Measurements from ENCODE around the gene BNIP5. TPM values are rescaled to one million over a fixed set of nuclear protein-coding genes. Genes with fewer than 3 reads are reported as not detected.

Gene BNIP5
- total and polyA plus RNA-seq, 2 donors from 2014 or later = 0.44 TPM; not detected in 1

- Histone ChIP-seq H3K36me3 (ENCODE audit: control insufficient read depth in 2 of 3, insufficient read depth in 3 of 3, low read length in 3 of 3) (no peaks in the 10 kb centered on the region), H3K4me1 (ENCODE audit: control insufficient read depth in 2 of 3, insufficient read depth in 2 of 3, low read depth in 1 of 3, low read length in 3 of 3) (peaks cover 0 to 7% (median 0%) of the 10 kb centered on the region in 3 donors), H3K4me3 (ENCODE audit: low read length in 3 of 3) (no peak overlapping the region), H3K9ac (ENCODE audit: low read length in 3 of 3) (no peak overlapping the region), H3K9me3 (ENCODE audit: control insufficient read depth in 2 of 3, insufficient read depth in 1 of 3, low read length in 3 of 3) (no peaks in the 10 kb centered on the region), H3K27me3 (ENCODE audit: control insufficient read depth, insufficient read depth, low read length) (no peaks in the 10 kb centered on the region), H3K27ac (ENCODE audit: low read depth in 2 of 2, low read length in 2 of 2) (no peak overlapping the region)
- FAIRE-seq = no peak
- intact Hi-C loops (cut with DNase I) = no loop called here
- no peak for DNase-seq
- no peak for TF ChIP-seq CTCF (IDR thresholded peaks at IDR 0.05; ENCODE audit: borderline replicate concordance, extremely low read depth, insufficient read depth)
Observed at GRCh38 chr6:36336208-36336710, 429 bp downstream of the BNIP5 start.

DNA sequence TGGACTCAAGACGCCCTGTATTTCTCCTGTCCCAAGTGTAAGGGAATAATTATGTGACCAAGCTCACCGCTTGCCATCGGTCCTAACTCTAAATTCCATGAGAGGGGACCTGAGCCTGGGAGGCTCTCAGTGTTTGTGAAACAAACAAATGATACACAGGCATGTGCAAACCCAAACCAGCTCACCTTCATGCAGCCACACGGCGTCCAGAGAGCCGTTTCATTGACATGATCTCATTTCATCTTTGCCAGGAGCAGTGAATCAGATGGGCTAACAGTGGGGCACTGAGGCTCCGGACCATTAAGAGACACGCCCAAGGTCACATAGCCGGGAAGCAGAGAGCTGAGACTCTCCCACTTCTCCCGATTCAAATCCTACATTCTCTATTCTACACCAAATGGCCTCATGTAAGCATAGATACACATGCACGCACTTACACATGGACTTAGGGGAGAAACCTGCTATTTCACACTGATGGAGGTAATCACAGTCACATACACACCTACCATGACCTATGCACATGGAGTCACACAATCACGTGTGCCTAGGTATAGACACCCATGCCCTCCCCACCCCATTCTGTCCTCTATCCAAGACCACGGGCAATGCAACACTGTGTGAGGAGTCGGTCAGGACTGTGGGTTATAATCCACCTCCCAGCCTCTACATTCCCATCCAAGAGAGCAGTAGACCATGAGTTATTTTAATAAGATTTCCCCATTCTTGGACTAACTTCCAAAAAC, 1.1 kb downstream of the BNIP5 start:
- no peak overlapping the region for H3K27ac ChIP-seq (ENCODE audit: low read depth in 2 of 2, low read length in 2 of 2)
- no peaks in the 10 kb centered on the region for H3K36me3 ChIP-seq (ENCODE audit: control insufficient read depth in 2 of 3, insufficient read depth in 3 of 3, low read length in 3 of 3)
- no peak for TF ChIP-seq CTCF (IDR thresholded peaks at IDR 0.05; ENCODE audit: borderline replicate concordance, extremely low read depth, insufficient read depth)
- H3K4me1 ChIP-seq (ENCODE audit: control insufficient read depth in 2 of 3, insufficient read depth in 2 of 3, low read depth in 1 of 3, low read length in 3 of 3) = peaks cover 0 to 3% (median 0%) of the 10 kb centered on the region in 3 donors
- FAIRE-seq = no peak
- intact Hi-C loops (cut with DNase I) = no loop called here
- no peaks in the 10 kb centered on the region for H3K27me3 ChIP-seq (ENCODE audit: control insufficient read depth, insufficient read depth, low read length)
- no peak overlapping the region for H3K4me3 ChIP-seq (ENCODE audit: low read length in 3 of 3)
- no peak for DNase-seq
- no peak overlapping the region for H3K9ac ChIP-seq (ENCODE audit: low read length in 3 of 3)
- no peaks in the 10 kb centered on the region for H3K9me3 ChIP-seq (ENCODE audit: control insufficient read depth in 2 of 3, insufficient read depth in 1 of 3, low read length in 3 of 3)

GRCh38 chr6:36334832-36335459, 1.7 kb downstream of the BNIP5 start:
- FAIRE-seq = no peak
- no peaks in the 10 kb centered on the region for H3K27me3 ChIP-seq (ENCODE audit: control insufficient read depth, insufficient read depth, low read length)
- no peak overlapping the region for H3K27ac ChIP-seq (ENCODE audit: low read depth in 2 of 2, low read length in 2 of 2)
- no peaks in the 10 kb centered on the region for H3K36me3 ChIP-seq (ENCODE audit: control insufficient read depth in 2 of 3, insufficient read depth in 3 of 3, low read length in 3 of 3)
- no peak for TF ChIP-seq CTCF (IDR thresholded peaks at IDR 0.05; ENCODE audit: borderline replicate concordance, extremely low read depth, insufficient read depth)
- no peaks in the 10 kb centered on the region for H3K4me1 ChIP-seq (ENCODE audit: control insufficient read depth in 2 of 3, insufficient read depth in 2 of 3, low read depth in 1 of 3, low read length in 3 of 3)
- no peak overlapping the region for H3K4me3 ChIP-seq (ENCODE audit: low read length in 3 of 3)
- intact Hi-C loops (cut with DNase I) = no loop called here
- peak in 1 of 5 donors; percentile 20 for DNase-seq
- H3K9ac ChIP-seq (ENCODE audit: low read length in 3 of 3) = no peak overlapping the region
- no peaks in the 10 kb centered on the region for H3K9me3 ChIP-seq (ENCODE audit: control insufficient read depth in 2 of 3, insufficient read depth in 1 of 3, low read length in 3 of 3)

Measured in kidney (tissue), 14 donors.